Eye (tissue), 1 donor: ENCODE measurements around the gene EEF1AKMT3.

Experiments
- DNase-seq: peaks from one replicate; pipeline ENCODE4 v3.0.0-alpha.2; 2015

The EEF1AKMT3 gene

DNA sequence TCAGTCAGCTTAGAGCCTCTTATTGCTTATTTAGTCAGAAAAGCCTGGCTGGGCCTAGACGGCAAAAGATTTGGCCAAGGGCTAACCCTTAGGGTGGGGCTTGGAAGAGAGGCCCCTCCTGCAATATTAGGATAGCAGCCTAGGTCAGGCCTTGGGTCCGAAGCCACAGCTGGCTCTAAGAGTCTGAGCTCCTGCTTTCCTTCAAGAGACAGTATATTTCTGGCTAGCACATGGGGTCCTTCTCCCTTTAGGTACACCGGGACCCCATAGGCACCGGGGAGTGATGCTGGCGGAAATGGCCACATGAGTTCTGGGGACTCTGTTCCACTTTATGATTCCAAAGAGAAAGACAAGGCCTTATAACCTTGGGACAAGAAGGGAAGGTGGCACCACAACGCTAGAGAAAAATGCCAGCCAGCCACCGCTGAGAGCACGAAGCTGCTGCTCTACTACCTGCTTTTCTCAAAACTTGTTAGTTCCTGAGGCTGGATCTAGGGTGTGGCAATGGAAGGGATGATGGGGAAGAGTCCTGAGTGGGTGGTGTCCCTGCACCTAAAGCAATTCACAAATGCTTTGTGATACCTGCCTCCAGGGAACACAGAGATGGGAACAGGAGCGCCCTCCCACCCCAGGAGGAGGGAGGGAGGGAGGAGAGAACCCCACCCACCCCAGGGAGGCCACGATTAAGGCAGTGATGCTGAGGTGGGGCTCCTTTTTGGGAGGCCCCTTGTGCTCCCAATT, 49.2 kb downstream of the EEF1AKMT3 start:
- DNase-seq = no peak

DNA sequence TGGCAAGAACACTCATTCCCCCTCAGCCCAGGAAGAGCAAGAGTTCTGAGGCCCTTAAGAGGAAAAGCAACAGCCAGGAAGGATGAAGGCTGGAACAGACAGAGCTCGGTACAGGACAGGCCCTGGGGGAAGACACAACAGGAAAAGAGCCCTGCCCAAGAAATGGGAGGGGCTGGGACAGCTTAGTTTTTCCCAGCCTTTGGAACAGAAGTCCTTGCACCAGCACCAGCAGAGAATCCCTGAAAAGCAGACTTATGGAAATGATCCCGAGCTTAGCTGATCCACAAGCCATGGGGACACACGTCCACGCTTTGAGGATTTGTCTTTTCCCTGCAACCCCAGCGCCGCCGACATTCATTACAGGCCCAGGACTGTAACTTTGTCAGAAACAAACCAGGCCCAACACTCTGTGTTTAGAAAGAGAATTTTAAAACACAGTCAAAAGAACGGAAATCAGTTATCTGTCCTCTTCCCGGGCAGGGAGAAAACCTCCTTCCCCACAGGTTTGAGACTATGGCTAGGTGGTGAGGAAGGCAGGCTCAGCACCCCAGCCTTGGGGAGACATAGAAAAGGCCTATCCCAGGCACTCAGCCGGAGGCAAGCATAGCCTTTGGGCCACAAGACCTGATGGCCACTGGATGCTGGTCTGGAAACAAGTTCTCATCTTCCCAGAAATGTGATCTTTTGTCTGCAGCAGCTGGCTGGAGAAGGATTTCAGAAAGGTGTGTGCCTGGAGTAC, 50.1 kb downstream of the EEF1AKMT3 start:
- no peak for DNase-seq

DNA sequence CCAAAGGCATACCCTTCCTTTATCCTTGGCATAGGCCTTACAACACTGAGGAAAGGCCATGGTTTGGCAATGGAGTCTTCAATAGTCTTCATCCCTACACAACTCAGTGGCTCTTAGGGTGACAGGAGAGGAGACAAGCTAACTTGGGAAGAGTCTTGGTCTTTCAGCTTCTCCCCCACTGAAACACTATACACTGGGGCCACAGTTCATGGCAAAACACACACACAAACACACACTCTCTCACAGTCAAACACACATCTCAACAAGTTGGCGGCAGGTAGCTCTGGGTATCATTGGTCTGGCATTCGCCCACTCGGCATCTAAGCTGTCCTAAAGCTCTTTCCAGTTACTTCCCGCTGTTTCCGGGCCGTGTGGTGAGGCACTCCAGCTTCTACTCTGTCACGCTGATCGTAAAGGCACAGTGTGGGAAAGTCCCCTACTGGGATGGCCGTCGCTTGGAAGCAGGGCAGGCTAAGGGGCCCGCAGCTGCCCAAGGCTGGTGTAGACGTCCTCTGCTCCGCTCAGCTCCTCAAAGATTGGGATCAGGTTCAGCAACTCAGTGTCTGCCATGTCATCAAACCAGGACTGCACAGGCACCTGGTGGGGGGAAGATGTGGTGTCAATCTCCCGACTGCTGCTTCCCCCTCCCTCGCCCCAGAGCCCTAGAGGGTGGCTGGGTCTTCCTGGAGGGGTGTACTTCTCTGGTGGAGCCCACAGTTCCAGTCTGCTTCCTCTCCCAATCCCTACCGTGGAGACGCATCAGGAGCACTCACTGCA, 50.9 kb downstream of the EEF1AKMT3 start:
- DNase-seq = no peak

DNA sequence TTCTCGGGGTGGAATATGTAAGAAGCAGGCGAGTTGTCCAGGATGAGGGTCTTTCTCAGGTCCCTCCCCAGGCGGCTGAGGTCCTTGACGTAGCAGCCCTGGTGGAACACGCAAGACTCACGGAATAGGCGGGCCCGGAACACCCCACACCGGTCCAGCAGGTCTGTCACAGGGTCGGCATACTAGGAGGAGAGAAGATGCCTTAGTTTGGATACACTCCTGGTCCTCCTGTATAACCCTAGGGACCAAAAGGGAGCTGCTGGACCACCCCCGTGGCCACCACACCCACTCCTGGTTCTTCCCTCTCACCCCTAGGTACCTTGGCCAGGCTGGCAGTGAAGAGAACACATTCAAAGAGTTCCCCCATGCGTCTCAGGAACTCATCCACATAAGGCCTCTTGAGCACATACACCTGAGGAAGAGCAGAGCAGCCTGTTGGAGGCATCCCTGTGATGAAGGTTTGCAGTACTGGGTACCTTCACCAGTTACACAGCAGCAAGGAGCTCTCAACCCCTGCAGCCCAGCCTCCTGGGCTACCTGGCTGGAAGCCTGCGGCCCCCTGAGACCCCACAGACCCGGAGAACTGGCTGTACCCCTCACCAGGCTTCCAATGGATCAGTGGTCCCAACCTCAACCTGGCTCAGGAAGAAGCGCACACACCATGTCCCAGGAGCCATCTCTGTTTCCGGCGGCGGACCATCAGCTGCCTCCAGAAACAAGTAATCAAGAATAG, 51.7 kb downstream of the EEF1AKMT3 start:
- DNase-seq = no peak

DNA sequence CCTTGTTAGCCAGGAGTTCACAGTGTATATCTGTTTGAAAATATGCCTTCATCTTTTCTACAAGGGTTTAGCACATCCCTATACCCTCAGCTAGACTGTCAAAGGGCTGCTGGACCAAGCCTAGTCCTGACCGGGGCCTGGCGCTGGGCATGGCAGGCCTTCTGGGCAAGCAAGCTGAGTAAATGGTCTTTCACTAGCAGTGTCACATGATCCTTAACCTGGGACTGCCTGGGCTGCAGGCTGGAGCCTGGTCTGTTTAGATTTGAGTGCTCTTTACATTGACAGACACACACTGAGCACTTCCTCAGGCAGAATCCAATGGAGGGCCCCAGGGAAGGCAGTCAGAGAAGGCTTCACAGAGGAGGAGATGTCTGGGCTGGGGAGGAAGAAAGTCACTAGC, 53.0 kb downstream of the EEF1AKMT3 start:
- no peak for DNase-seq

DNA sequence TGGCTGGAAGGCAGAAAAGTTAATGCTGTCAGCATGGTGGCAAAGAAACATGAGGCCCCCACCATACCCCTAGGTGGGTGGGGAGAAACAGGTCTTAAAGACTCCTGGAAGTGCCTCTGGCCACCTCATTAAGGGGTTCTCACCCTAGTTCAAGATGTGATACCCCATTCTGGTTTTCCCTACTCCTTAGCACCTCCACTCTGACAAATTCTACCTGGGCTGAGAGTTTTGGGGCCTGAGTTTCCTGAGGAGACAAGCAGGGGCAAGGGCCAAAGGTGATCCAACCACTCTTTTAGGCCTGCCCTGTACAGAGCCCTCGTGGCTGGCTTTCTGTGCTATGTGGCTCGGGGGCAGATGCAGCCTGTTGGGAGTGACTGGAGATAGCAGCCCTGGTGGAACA, 54.0 kb downstream of the EEF1AKMT3 start:
- DNase-seq = no peak

DNA sequence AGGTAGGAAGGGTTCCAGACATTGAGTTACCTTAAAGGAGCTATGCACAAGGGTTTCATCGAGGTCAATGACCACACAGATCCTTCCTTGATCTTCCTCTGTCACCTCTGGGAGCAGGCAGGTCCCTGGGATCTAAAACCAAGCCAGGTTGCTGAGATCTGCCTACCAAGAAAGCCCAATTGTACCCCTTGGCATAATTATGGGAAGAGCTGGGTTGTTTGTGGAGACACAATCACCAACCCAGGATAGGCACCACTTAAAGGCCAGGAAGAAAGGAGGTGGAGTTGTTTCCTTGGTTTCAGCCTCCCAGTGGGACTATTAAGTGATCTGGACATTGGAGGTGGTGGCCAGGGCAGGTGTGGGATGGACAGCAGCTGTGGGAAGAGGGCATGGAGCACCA, 54.6 kb downstream of the EEF1AKMT3 start:
- no peak for DNase-seq

DNA sequence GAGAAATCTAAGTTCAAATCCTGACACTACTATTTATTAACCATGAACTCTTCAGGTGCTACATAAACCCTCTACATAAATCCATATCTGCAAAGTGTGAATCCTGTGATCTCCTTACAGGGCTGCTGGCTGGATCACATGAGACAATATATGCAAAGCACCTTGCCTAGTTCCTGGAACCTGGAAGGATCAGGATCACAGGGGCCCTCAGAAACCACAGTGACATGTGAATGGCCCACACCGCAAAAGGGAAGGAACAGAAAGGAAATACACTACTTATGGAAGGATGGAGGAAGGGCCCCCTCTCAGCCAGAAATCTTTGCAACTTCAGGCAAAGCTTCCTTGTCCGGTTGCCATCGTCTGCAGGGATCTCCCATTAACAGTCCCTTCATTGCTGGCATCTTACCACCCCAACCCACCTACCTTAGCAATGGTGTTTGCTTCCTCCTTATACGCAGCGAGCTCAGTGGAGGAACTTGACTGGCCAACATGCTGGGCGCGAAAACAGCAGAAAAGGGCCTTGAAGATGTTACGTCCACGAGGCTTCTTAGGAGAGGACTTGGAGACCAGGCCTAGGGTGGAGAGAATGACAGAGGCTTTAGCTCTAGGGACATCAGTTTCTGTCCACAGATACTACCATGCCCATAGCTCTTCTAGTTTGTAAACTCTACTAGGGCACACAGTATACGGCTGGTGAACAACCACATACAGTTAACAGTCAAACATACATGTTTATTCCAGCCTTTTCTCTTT, 56.8 kb downstream of the EEF1AKMT3 start:
- no peak for DNase-seq

DNA sequence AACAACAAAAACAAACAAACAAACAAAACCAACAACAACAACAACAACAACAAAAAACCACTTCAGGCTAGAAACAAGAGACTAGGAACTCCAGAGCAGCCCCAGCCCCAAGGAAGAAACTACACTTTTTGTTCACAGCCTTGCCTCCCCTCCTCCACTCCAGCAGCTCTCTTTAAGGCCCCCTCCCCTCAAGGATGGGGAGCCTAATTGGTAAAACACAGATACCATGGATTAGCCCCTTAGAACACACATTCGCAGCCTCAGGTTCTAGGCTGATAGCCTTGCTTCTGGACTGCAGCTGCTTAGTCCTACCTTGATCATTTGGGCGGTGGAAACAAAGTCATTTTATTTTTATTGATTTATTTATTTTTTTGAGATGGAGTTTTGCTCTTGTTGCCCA, 58.0 kb downstream of the EEF1AKMT3 start:
- DNase-seq = no peak
